22Rv1 (cell line): ENCODE data around the gene PADI3.

ENCODE experiments used
- ZFX ChIP-seq: fragments of 450-650 bp; IDR thresholded peaks from 2 replicates; pipeline ENCODE4 v1.6.1; 2017; ENCODE audit warnings: antibody characterized with exemption, borderline replicate concordance
- TF ChIP-seq, protein P1 (sequence below): fragments of 450-650 bp; IDR thresholded peaks from 2 replicates; pipeline ENCODE4 v1.5.1; 2017; ENCODE audit warnings: mild to moderate bottlenecking

DNA sequence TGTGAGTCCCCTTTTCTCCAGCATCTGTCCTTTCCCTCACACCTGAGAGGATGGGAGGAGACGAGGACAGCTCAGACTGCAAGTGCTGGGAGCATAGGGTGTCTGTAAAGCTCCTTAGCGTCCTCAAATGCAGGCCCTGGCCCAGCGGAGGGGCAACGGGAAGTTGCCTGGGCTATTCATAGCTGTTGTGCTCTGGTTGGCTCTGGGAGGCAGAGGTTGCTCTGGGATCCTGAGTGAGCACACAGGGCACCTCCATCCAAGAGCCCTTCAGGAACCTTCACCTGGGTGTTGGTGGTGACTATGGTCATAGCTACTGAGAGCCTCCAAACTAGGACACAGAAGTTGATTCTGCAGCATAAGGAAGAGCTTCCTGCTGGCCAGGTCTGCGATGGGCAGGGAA, 41.4 kb upstream of the PADI3 start:
- TF ChIP-seq, protein P1, sequence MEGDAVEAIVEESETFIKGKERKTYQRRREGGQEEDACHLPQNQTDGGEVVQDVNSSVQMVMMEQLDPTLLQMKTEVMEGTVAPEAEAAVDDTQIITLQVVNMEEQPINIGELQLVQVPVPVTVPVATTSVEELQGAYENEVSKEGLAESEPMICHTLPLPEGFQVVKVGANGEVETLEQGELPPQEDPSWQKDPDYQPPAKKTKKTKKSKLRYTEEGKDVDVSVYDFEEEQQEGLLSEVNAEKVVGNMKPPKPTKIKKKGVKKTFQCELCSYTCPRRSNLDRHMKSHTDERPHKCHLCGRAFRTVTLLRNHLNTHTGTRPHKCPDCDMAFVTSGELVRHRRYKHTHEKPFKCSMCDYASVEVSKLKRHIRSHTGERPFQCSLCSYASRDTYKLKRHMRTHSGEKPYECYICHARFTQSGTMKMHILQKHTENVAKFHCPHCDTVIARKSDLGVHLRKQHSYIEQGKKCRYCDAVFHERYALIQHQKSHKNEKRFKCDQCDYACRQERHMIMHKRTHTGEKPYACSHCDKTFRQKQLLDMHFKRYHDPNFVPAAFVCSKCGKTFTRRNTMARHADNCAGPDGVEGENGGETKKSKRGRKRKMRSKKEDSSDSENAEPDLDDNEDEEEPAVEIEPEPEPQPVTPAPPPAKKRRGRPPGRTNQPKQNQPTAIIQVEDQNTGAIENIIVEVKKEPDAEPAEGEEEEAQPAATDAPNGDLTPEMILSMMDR: no peak
- no peak for TF ChIP-seq ZFX
